KOPT-K1 (cell line): ENCODE data around the gene C5.

Experiments used
- H3K27ac ChIP-seq: fragments of 200-600 bp; sonication (generic); 2 replicates; pipeline ENCODE4 v1.5.1; 2016; ENCODE audit warnings: antibody characterized with exemption, mild to moderate bottlenecking, low read depth, low read length; ENCODE audit not compliant: poor library complexity, severe bottlenecking
- H3K36me3 ChIP-seq: fragments of 200-600 bp; sonication (generic); 2 replicates; pipeline ENCODE4 v1.5.1; 2017; ENCODE audit warnings: antibody characterized with exemption, mild to moderate bottlenecking, low read length, moderate library complexity; ENCODE audit not compliant: insufficient read depth
- H3K9me3 ChIP-seq: fragments of 200-600 bp; sonication (generic); 2 replicates; pipeline ENCODE4 v1.5.1; 2017; ENCODE audit warnings: antibody characterized with exemption, low read length, mild to moderate bottlenecking; ENCODE audit not compliant: insufficient read depth, poor library complexity, severe bottlenecking

Gene C5

DNA sequence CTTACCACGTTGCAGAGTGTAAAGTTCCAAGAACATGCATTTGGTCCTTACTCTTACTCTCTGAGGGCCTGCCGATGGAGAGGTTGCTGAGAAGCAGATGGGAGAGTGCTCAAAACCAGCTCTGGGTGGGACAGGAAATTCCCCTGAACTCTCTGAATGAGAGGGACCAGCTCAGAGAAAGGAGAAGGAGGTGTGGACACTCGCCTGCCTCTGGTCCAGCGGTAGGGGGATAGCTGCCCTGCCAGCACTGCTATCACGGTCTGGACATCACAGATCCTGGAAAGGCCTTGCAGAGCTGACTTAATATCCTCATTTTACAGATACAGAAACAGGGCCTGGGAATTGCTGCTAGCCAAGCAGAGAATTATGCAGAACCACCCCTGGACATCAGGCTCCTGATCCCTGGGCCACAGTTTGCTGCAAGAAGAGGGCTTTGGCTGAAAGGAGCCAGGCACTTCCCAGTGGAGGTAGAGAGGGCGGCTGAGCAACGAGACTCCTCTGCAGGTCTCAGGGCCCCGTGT is 128.4 kb downstream of the C5 start:
- Histone ChIP-seq H3K9me3 (no peaks in the 10 kb centered on the region), H3K36me3 (no peaks in the 10 kb centered on the region), H3K27ac (no peak overlapping the region)

DNA sequence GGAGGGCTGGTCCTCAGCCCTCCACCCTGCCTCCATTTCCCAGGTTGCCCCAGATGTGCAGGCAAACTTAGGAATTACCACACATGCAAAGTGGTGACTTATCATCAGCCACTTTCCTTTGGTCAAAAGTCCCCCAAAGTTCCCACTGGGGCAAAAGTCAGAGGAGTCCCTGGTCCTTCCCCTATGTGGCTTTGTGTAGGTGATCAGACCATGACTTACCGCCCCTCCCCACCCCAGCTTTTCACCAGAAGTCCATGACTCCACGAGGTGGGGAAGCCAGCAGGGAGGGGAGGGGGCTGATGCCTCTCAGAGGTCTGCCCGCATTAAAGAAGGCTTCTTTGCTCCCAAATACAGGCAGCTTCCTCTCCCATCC is 129.3 kb downstream of the C5 start:
- no peaks in the 10 kb centered on the region for H3K36me3 ChIP-seq
- H3K9me3 ChIP-seq, result no peaks in the 10 kb centered on the region
- no peak overlapping the region for H3K27ac ChIP-seq

DNA sequence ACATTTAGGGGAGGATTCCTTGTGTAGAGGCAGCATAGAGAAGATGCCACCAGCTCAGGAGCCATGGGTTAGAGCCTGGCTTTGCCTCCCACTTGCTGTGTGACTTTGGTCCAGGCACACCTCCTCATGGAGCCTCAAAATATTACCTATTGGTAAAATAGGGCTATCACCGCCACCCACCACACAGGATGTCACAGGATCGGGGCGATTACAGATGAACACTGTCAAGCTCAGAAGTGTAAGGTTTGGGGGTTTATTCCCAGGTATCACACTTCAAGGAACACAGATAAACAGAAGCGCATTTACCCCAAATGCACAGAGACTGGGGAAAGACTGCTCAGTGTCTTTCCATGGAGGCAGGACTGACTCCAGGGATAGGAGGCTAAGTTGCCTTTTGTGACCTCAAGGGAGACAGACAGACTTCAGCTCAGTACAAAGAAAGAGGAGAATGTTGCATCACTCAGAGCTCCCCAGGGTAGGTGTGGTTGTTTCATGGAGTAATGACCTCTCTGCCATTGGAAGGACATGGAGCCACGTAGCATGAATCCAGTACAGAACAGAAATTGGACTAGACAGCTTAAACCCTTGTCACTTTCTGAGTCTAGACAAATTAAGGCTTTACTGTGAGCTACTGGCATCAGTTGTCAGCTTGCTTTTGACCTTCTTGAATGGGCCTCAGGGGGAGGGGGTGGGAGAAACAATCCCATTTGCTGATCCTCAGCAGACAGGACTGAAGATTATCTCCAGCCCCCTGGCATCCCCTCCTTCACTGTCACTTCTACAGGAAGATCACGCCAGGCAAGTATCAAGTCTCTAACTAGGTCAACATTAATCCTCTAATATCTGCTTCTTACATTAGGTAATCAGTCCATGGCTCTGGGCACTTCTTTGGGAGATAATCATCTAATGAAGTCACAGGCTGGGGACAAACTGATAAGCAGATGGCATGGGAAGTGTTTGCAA is 130.0 kb downstream of the C5 start:
- no peaks in the 10 kb centered on the region for H3K9me3 ChIP-seq
- no peak overlapping the region for H3K27ac ChIP-seq
- H3K36me3 ChIP-seq, result no peaks in the 10 kb centered on the region

DNA sequence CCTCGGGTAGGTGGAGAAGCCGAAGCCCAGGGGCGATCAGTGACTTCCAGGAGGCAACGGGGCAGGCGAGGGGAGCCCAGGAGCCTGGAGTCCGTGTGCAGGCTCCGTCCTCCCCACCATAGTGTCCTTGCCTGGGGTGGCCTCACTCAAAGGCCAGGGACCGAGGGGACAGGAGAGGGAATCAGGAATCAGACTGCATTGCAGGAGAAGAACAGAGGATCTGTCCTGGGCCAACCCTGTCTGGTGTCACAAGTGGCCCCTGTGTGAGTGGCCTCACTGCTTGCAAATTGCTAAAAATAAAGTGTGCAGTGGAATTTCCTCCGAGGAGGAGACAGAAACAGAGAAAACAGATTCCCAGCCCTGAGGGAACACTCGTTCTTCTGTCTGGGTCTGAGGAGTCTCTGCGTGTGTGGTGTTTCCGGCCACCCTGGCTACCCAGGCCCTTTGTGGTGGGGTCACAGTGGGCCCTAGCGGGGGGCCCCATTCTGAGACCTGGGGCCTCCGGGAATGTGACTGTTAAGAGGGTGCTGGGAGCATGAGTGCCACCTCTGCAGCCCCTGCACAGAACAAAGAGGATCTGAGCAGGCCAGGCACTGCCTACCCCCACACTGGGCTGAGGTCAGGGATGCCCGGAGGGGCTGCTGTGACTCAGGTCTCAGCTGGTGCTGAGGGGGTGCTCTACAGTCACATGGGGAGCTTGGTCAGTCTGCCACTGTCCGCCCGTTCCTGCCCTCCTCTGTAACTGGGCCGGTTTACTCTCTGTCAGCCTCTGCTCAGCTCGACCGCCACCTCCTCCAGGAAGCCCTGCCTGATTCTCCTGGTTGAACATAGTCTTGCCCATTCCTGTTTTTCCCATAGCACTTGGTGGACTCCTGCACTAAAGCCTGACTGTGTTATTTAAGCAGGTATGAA is 130.9 kb downstream of the C5 start:
- H3K9me3 ChIP-seq, result no peaks in the 10 kb centered on the region
- no peaks in the 10 kb centered on the region for H3K36me3 ChIP-seq
- no peak overlapping the region for H3K27ac ChIP-seq

DNA sequence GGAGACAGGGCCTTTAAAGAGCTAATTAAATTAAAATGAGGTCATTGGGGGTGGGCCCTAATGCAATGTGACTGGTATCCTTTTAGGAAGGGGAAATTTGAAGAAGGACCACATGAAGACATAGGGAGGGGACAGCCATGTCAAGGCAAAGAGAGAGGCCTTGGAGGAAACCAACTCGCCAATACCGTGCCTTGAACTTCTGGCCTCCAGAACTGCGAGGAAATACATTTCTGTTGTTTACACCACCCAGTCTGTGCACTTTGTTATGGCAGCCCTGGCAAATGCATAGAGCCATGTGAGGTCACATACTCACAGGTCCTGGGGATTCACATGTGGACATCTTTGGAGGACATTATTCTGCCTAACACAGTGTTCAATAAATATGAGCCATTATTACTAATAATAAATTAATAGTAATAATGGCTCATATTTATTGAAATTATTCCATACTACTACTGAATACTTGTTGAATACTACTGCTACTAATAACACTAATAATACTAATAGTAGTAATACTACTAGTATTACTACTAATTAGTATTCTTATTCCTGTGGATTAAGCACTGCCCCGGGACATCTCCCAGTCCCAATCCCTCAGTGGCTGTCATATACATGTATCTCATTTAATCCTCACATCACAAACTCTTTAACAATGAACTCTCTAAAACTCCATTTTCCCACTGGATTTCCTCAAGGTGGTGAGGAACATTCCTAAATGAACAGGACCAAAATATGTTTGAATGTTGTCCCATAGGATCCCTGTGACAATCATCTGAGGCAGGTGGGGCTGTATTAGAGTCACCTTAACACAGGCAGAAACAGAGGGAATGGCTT is 131.9 kb downstream of the C5 start:
- Histone ChIP-seq H3K9me3 (no peaks in the 10 kb centered on the region), H3K36me3 (no peaks in the 10 kb centered on the region), H3K27ac (no peak overlapping the region)

DNA sequence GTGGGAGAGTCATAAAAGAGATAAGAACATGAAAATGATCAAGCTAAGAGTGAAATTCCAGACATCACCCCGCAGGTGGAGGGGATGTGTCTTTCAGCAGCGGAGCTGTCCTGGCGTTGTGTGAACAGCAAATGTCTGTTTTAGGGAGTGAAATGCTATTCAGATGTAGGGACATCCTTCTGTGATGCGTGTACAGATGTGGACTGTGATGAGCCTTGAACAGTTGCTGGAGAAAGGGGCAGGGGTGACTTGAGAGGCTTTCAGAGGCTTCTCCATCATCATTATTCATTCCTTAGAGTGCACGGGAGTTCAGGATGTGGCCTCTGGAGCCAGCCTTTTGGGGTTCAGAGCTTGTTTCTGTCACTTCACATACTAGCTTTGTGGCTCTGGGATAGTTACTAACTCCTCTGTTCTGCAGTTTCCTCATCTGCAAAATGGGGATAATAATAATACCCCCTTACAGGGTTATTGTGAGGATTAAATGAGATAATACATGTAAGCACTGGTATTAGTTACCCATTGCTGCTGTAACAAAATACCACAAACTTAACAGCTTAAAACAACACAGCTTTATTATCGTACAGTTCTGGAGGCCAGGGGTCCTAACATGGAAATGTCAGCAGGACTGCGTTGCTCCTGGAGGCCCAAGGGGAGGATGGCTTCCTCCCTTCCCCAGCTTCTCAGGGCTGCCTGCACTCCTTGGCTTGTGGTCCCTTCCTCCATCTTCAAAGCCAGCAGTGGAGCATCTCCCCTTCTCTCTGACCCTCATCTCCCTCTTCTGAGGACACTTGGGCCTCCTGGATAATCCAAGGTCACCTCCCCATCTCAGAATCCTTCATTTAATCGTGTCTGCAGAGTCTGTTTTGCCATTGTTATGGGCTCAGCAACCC is 132.8 kb downstream of the C5 start:
- H3K27ac ChIP-seq, result peak overlapping the region; percentile 35
- no peaks in the 10 kb centered on the region for H3K36me3 ChIP-seq
- no peaks in the 10 kb centered on the region for H3K9me3 ChIP-seq

DNA sequence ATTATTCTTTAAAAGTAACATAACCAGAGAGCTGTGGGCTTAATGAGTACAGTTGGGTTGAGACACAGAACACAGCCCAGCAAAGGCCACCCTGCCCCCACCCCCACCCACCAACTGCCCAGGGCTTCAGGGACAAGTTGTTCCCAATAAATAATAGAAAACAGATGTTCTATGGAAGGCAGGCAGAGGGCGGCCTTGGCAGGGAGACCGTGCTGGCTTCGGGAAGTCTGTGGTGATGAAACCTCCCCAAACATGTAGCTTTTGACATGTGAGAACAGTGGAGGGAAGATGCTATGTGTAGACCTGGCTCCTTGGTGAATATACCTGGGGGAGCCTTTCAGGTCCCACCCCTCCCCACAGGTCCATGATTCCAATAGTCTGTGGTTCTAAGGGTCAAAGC is 133.5 kb downstream of the C5 start:
- Histone ChIP-seq H3K27ac (peak overlapping the region; percentile 35), H3K9me3 (no peaks in the 10 kb centered on the region), H3K36me3 (no peaks in the 10 kb centered on the region)

GRCh38 chr9:120915854-120916470 is 134.1 kb downstream of the C5 start:
- Histone ChIP-seq H3K27ac (peak overlapping the region; percentile 35), H3K36me3 (no peaks in the 10 kb centered on the region), H3K9me3 (no peaks in the 10 kb centered on the region)

GRCh38 chr9:120914953-120915352 is 135.1 kb downstream of the C5 start:
- Histone ChIP-seq H3K9me3 (no peaks in the 10 kb centered on the region), H3K36me3 (no peaks in the 10 kb centered on the region), H3K27ac (no peak overlapping the region)

DNA sequence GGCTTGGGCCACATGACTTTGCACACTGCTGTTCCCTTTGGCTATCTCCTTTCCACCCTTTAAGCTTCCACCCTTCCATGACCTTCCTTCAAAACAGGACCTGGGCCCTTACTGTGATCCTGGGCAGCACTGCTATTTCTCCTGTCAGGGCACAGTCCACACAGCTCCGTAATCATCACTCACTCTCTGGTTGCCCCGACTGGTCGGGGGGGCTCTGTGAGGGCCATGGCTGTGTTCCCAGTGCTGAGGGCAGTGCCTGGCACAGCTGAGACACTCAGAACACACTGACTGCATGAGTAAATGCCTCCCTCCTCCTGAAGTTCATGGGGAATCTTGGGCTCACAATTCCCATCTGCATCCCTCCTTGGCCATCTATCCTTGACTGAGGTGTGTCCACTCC is 135.7 kb downstream of the C5 start:
- Histone ChIP-seq H3K27ac (no peak overlapping the region), H3K9me3 (no peaks in the 10 kb centered on the region), H3K36me3 (no peaks in the 10 kb centered on the region)

- no peaks in the 10 kb centered on the region for H3K9me3 ChIP-seq
- H3K36me3 ChIP-seq, result no peaks in the 10 kb centered on the region
- no peak overlapping the region for H3K27ac ChIP-seq
Observed at GRCh38 chr9:120913647-120914264, 136.3 kb downstream of the C5 start.

DNA sequence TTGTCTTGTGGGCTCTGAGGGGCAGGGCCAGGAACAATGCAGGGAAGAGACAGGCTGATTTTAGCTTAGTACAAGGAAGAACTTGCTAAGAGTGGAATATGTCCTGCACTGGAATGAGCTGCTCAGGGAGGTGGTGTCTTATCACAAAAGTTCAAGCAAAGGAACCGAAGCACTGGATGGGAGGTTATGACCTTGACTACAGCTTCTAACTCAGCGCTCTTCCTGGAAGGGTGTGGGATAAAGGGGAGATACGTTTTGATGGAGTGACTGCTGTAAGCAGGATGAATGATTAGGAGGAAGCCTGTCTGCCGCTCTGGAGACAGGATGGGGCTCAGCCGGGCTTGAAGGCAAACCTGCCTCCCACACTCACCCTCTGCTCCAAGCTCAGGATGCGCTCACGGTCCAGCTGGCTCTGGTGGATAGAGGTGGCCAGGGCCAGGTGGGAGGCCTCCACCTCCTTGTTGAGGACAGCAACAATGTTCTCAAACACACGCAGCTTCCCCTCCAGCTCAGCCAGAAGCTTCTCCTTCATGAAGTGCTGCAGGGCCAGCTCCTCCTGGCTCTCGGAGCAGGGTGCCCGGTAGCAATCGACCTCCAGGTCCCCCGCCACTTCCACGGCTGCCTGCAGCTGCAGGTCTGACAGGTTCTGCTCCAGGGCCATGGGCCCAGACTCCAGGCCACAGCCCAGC is 137.0 kb downstream of the C5 start:
- Histone ChIP-seq H3K9me3 (no peaks in the 10 kb centered on the region), H3K36me3 (no peaks in the 10 kb centered on the region), H3K27ac (no peak overlapping the region)
